ENCODE measurements around the gene PARN.

PARN gene

DNA sequence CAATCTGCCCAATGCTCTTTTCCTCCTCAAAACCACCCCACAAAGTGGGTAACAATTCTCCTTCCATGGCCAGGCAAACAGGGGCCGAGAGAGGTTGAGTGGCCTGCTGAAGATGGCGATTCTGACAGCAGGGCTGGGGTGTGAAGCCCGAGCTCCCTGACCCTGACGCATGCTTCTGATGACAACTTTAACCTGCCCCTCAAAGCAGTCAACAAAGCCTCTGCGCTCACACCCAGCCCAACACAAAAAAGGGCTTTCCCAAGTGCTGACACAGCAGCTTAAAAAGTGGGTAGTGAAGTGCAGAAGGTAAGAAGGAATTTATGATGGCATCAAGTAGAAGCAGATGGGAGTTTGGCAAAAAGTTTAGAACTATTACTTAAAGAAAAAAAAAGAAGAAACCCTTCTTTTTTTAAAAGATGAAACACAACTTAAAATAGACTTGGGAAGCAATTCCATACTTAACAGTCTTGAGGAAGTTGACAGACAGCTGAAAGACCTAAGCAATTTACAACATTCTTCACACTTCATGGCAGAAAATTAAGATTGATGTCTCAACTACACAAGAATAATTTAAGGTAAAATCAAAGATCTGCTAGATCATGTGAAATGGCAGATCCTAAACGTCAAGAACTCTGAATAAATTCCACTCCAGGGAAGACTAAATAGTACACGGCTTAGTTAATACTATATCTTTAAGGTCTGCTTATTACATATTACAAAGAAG, 133.9 kb downstream of the PARN start:
- DNase-seq: no peak

GRCh38 chr16:14495213-14496046, 134.6 kb downstream of the PARN start:
- no peak for DNase-seq

DNA sequence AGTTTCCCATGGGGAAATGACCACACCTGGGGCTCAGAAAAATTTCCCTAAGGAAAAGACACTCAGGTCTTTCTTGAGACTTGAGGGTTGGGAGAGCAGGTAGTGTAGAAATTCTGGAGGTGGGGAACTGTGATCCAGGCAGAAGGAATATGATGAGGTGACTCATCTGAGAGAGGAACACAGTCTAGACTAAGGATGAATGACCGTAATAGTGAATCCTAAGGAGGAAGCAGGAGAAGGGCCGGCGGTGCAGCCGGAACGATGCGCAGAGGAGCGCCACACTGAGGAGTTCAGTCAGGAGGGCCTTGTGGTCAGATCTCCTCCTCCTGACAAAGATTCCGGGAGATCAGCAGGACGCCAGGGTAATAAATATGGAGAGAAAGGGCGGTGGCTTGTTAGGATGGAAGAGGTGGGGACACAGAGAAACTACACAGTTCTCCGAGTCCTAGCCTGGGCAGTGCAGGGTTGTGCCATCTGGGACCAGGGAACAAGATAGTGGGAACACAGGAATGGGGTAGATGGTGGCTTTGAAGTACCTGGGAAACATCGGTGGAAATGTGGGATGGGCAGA, 135.6 kb downstream of the PARN start:
- no peak for DNase-seq

- DNase-seq: no peak
Observed at GRCh38 chr16:14493791-14494190, 136.3 kb downstream of the PARN start.

DNA sequence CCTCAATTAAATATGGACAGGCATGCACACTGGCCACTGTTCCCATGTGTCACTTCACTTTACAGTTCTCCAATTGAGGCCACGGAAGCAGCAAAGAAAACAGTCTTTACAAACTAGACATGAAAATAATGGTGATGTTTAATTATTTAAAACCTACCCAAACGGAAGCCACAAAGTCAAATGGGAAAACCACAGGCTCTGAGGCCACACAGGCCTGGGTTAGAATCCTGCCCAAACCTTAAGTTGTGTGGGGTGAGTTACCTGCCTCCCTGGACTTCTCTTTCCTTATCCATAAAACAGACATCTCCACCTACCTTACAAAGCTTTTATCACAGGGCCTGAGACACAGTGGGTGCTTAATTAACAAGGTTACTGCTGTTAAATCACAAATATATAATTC, 137.4 kb downstream of the PARN start:
- DNase-seq: no peak

DNA sequence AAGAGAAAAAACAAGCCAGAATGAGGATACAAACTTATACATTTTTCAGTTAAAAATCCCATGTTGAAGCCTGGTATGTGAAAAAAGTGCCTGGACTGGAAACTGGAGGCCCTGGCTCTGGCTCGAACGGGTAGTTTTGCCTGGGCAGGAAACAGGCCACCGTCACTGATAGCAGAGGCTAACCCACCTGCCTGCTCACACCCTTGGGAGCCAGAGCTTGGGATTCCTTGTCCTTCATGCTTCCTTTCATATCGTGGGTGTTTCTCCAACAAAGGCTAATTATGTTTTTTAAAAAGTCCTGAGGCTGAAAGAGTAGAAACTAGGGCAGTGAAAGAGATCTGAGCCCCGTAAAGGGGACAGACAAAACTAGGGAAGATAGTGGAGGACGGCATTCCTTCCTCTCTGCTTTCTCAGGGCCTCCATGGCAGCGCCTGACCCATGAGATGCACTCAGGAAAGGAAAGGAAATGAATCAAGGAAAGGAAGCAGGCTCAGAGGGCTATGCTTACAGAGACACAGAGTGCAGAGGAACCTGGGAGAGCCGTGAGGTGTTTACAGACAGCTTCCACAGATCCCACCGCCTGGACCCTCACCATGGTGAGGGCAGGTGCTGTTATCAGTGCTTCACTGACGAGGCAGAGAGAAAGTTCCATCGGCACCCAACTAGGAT, 138.1 kb downstream of the PARN start:
- DNase-seq: no peak

DNA sequence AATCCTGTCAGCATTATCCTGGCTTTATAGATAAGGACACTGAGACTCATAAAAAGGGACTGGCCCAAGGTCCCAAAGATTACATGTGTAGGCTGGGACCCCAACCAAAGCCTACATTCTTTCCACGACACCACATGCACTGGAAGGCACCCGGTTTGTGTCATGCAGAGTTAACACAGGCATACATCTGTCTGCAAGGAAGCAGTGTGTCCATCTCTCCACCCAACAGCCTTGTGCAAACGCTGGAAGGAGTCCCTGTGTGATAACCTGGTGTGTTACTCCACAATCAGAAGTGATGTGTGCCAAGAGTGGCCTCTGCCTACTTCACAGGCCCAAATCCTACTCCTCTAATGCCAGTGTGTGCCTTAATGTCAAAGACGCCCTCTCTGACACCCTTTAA, 139.8 kb downstream of the PARN start:
- DNase-seq: no peak

- no peak for DNase-seq
Observed at GRCh38 chr16:14489460-14489859, 140.6 kb downstream of the PARN start.

GRCh38 chr16:14487579-14487978, 142.5 kb downstream of the PARN start:
- no peak for DNase-seq

DNA sequence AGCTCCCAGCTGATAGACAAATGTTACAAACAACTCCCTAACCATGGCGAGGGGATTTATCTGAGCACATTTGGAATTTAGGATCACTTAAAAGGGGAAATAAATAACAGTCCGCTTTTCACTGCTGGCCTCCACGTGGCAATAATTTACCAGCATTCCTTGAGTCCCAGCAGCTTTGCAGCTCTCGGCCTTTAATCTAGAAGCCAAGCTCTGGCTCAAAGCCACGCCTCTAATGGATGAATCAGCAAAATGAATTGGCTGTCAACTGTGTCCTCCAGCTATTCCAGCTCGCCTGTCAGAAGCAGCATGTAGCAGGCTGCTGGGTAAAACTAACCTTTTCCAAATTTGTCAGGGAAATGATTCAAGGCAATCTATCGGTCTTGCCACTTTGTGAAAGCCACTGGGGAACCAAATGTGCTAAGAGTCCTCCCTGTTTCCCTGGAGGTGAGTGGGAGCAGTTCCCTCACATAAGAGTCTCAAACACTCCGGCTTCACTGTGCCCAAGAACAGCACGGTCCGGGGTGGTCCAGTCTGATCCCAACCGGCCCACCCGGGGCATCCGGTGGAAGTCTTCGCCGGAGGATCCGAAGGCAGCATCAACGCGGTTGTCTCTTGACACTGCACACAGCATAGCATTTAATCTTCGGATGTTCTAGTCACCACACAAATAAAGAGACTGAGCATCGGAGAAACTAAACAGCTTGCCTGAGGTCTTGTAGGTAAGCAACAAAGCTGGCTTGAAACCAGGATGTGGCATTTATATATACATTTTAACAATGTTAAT, 143.3 kb downstream of the PARN start:
- DNase-seq: no peak

DNA sequence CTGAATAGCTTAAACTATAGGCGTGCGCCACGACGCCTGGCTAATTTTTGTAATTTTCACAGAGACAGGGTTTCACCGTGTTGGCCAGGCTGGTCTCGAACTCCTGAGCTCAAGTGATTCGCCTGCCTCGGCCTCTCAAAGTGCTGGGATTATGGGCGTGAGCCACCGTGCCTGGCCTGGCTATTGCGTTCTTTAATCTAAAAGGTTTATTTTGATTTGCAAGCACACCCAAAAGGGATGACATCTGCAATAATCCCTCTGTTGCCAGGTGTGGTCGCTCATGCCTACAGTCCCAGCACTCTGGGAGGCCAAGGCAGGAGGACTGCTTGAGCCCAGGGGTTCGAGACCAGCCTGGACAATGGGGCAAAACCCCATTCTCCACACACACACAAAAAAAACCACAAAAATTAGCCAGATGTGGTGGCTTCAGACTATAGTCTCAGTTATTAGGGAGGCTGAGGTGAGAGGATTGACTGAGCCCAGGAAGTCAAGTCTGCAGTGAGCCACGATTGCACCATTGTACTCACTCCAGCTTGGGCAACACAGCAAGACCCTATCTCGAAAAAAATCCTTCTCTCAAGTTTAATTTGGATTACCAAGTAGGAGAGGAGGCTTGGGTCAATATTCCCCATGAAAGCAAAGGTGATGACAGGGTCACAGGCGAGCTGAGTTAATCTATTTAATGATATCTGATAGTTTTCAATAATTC, 144.1 kb downstream of the PARN start:
- DNase-seq: no peak

DNA sequence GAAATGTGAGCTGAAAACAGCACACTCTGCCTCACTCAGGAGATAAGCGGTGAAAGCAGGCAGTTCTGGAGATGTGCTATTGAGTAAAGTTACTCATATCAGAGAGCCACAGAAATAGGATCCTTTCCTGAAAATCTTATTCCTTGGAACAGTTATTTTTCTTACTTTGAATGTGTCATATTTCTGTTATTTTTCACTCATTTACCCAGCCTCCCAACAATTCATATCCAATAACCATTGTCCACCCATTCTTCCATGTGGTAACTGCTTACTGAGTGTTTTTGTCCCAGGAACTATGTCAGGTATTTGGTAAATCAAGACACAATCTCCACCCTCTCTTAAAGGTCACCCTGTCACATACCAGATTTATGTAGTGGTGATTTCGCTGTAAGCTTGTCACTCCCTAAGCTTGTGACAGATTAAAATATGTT, 144.9 kb downstream of the PARN start:
- no peak for DNase-seq

- DNase-seq: no peak
Observed at GRCh38 chr16:14483819-14484385, 146.2 kb downstream of the PARN start.

GRCh38 chr16:14476183-14476582, 153.9 kb downstream of the PARN start:
- DNase-seq: no peak

- no peak for DNase-seq
Observed at GRCh38 chr16:14475370-14476139, 154.5 kb downstream of the PARN start.

DNA sequence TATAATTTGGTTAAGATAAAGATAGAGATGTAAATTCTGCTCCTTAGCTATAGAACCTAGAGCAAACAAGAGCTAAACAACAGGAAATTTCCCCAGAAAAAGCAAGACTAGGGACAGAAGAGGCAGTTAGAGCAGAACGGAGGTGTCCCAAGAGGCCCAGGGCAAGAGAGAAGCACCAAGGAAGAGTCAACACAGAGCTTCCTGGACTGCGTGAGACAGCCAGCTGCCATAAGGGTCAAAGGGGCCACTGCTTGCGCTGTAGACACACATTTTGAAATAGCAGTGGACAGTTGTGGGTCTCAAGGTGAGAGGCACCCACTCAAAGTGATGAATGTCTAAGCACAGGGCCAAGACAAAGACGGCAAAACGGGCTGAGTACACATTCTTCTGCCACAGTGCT, 156.6 kb downstream of the PARN start:
- no peak for DNase-seq

DNA sequence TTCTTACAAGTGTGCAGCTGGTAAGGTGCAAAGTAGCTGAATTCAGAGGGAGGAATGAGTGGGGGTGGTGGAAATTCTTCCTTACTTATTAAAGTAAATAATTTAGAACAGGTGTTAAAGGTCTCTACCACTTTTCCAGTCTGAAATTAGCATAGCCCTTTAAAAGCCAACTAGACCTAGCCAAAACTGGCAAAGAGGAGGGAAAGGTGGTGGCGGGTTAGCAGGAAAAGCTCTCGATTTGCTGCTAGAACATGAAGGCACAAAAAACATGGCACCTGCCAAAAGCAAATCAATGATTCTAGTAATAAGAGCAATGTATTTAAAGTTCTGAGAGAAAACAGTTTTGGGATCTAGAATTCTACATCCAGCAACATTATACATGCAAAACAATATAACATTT, 157.7 kb downstream of the PARN start:
- DNase-seq: no peak

- DNase-seq: no peak
Observed at GRCh38 chr16:14470788-14471187, 159.3 kb downstream of the PARN start.

DNA sequence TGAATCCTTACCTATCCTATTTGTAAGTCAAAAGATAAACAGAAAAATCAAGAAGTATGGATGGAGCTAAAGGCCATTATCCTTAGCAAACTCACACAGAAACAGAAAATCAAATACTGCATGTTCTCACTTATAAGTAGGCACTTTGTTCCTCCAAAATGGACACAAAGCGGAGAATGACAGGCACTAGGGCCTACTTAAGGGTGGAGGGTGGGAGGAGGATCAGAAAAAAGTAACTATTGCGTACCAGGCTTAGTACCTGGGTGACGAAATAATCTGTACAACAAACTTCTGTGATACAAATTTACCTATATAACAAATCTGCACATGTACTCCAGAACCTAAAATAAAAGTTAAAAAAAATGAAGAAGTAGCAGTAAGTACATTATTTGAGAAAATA, 164.3 kb downstream of the PARN start:
- no peak for DNase-seq

DNA sequence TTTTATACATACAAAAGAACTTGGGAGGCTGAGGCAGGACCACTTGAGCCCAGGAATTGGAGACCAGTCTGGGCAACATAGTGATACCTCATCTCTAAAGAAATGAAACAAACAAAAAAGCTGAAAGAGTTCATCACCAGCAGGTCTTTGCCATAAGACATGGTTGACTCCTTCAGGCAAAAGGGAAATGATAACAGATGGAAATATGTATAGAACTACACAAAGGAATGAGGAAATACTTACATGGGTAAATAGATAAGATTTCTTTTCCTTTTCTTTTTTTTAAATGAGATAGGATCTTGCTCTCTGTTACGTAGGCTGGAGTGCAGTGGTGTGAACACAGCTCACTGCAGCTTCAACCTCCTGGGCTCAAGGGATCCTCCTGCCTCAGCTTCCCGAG, 165.3 kb downstream of the PARN start:
- DNase-seq: no peak

- no peak for DNase-seq
Observed at GRCh38 chr16:14464192-14464591, 165.9 kb downstream of the PARN start.

All from effector CD4-positive, alpha-beta T cell (primary cell).